ENCODE data around the gene TARBP1.

- no peak for TF ChIP-seq POLR2A (IDR thresholded peaks at IDR 0.05)
- no peak for TF ChIP-seq CTCF (IDR thresholded peaks at IDR 0.05)
Observed at GRCh38 chr1:234504969-234505768, 26.2 kb upstream of the TARBP1 start.

Measured in thyroid gland (tissue), 4 donors.